ENCODE data around the gene TMCC1.

GRCh38 chr3:129613367-129613740, 280.2 kb downstream of the TMCC1 start:
- TF ChIP-seq POLR2A (IDR thresholded peaks at IDR 0.05) (no peak), POLR2AphosphoS5 (IDR thresholded peaks at IDR 0.05; ENCODE audit: insufficient read depth in 1 of 2, low read depth in 1 of 2) (no peak)
- TF ChIP-seq, protein P1, sequence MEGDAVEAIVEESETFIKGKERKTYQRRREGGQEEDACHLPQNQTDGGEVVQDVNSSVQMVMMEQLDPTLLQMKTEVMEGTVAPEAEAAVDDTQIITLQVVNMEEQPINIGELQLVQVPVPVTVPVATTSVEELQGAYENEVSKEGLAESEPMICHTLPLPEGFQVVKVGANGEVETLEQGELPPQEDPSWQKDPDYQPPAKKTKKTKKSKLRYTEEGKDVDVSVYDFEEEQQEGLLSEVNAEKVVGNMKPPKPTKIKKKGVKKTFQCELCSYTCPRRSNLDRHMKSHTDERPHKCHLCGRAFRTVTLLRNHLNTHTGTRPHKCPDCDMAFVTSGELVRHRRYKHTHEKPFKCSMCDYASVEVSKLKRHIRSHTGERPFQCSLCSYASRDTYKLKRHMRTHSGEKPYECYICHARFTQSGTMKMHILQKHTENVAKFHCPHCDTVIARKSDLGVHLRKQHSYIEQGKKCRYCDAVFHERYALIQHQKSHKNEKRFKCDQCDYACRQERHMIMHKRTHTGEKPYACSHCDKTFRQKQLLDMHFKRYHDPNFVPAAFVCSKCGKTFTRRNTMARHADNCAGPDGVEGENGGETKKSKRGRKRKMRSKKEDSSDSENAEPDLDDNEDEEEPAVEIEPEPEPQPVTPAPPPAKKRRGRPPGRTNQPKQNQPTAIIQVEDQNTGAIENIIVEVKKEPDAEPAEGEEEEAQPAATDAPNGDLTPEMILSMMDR (IDR thresholded peaks at IDR 0.05) = no peak
